Panc1 (cell line): ENCODE results near the gene DEK.

ENCODE experiments used
- CTCF ChIP-seq: fragments of 450-650 bp; IDR thresholded peaks from 2 replicates; pipeline ENCODE4 v1.5.1; 2017; ENCODE audit warnings: mild to moderate bottlenecking
- REST ChIP-seq, 2 experiments: IDR thresholded peaks; 2 replicates each; pipeline ENCODE4 v1.6.1; 2011 to 2012; ENCODE audit warnings: low read depth in 2 of 2, control low read depth in 1 of 2, low read length in 1 of 2, mild to moderate bottlenecking in 1 of 2, moderate library complexity in 1 of 2; ENCODE audit not compliant: insufficient read depth in 1 of 2
- SIN3A ChIP-seq: IDR thresholded peaks from 2 replicates; pipeline ENCODE4 v1.6.1; 2012; ENCODE audit warnings: low read depth, mild to moderate bottlenecking, low read length, moderate library complexity, borderline replicate concordance; ENCODE audit not compliant: insufficient read depth
- TCF7L2 ChIP-seq: IDR thresholded peaks from 2 replicates; pipeline ENCODE4 v1.6.1; 2011; ENCODE audit warnings: mild to moderate bottlenecking, low read depth, low read length, inconsistent platforms

GRCh38 chr6:18207949-18208348, 56.4 kb downstream of the DEK start:
- TF ChIP-seq CTCF (no peak), TCF7L2 (no peak), REST (IDR thresholded peaks at IDR 0.05; ENCODE audit: insufficient read depth in 1 of 2, low read depth in 2 of 2, low read length in 1 of 2) (no peak), SIN3A (no peak)
